Ascending aorta (tissue), 2 donors: Measurements from ENCODE around the gene DSPP. TPM values are rescaled to one million over a fixed set of nuclear protein-coding genes. Genes with fewer than 3 reads are reported as not detected.

Experiments used
- DNase-seq, 2 donors: peaks; one replicate each; pipeline ENCODE4 v3.0.0-alpha.2; 2019; ENCODE audit warnings: low spot score in 2 of 2
- H3K27ac ChIP-seq, 2 donors: fragments of 200-600 bp; sonication (generic); one replicate each; pipeline ENCODE4 v1.5.1; 2016 to 2017; ENCODE audit warnings: mild to moderate bottlenecking in 1 of 2
- H3K27me3 ChIP-seq: fragments of 200-600 bp; sonication (generic); one replicate; pipeline ENCODE4 v1.5.1; 2017
- H3K36me3 ChIP-seq, 2 donors: fragments of 200-600 bp; sonication (generic); one replicate each; pipeline ENCODE4 v1.5.1; 2016
- H3K4me1 ChIP-seq, 2 donors: fragments of 200-600 bp; sonication (generic); one replicate each; pipeline ENCODE4 v1.5.1; 2016 to 2017; ENCODE audit warnings: mild to moderate bottlenecking in 1 of 2
- H3K4me3 ChIP-seq, 2 donors: fragments of 200-600 bp; sonication (generic); one replicate each; pipeline ENCODE4 v1.5.1; 2016 to 2017; ENCODE audit warnings: mild to moderate bottlenecking in 1 of 2
- H3K9me3 ChIP-seq, 2 donors: fragments of 200-600 bp; sonication (generic); one replicate each; pipeline ENCODE4 v1.5.1; 2016
- intact Hi-C: fragments of 100-400 bp; cut with DNase I; formaldehyde crosslinking; loops from one replicate; pipeline ENCODE4 v1.15.1; 2023
- total RNA-seq: library from RNA; depleted of rRNA; stranded (reverse); fragments of >200 nt; gene quantifications from one replicate; pipeline ENCODE4 v1.1.0, GENCODE V29; 2016
- TF ChIP-seq, protein P1 (sequence below), 3 experiments: fragments of 200-600 bp in 2 of 3; fragments of 450-650 bp in 1 of 3; sonication (generic) in 2 of 3; IDR thresholded peaks; one replicate each; pipeline ENCODE4 v1.5.1; 2016 to 2019; ENCODE audit warnings: antibody characterized with exemption in 3 of 3, mild to moderate bottlenecking in 1 of 3, moderate library complexity in 1 of 3

The DSPP gene
- total RNA-seq, 1 donor from 2014 or later: not detected

GRCh38 chr4:87649980-87650379, 41.7 kb downstream of the DSPP start, which contains the start of gene DMP1:
DMP1 (plus strand) TSS chr4:87650280; CDS start chr4:87656493, 6,213 bp downstream.
- no peak for DNase-seq
- no peaks in the 10 kb centered on the region for H3K4me1 ChIP-seq
- no peaks in the 10 kb centered on the region for H3K9me3 ChIP-seq
- H3K27ac ChIP-seq: no peak within 1 kb of the TSS
- intact Hi-C loops: no loop called here
- no peak within 1 kb of the TSS for H3K4me3 ChIP-seq
- H3K27me3 ChIP-seq: no peaks in the 10 kb centered on the region
- H3K36me3 ChIP-seq: no peaks in the 10 kb centered on the region
- TF ChIP-seq, protein P1, sequence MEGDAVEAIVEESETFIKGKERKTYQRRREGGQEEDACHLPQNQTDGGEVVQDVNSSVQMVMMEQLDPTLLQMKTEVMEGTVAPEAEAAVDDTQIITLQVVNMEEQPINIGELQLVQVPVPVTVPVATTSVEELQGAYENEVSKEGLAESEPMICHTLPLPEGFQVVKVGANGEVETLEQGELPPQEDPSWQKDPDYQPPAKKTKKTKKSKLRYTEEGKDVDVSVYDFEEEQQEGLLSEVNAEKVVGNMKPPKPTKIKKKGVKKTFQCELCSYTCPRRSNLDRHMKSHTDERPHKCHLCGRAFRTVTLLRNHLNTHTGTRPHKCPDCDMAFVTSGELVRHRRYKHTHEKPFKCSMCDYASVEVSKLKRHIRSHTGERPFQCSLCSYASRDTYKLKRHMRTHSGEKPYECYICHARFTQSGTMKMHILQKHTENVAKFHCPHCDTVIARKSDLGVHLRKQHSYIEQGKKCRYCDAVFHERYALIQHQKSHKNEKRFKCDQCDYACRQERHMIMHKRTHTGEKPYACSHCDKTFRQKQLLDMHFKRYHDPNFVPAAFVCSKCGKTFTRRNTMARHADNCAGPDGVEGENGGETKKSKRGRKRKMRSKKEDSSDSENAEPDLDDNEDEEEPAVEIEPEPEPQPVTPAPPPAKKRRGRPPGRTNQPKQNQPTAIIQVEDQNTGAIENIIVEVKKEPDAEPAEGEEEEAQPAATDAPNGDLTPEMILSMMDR (IDR thresholded peaks at IDR 0.05): no peak

- H3K27me3 ChIP-seq: no peaks in the 10 kb centered on the region
- no peaks in the 10 kb centered on the region for H3K9me3 ChIP-seq
- no peak overlapping the region for H3K4me3 ChIP-seq
- TF ChIP-seq, protein P1 (IDR thresholded peaks at IDR 0.05): no peak
- DNase-seq: no peak
- no peaks in the 10 kb centered on the region for H3K36me3 ChIP-seq
- no peaks in the 10 kb centered on the region for H3K4me1 ChIP-seq
- no peak overlapping the region for H3K27ac ChIP-seq
- intact Hi-C loops: no loop called here
Measured at GRCh38 chr4:87650938-87651337, 42.6 kb downstream of the DSPP start.

- TF ChIP-seq, protein P1 (IDR thresholded peaks at IDR 0.05): no peak
- no peak for DNase-seq
- no peak overlapping the region for H3K4me3 ChIP-seq
- no peak overlapping the region for H3K27ac ChIP-seq
- no peaks in the 10 kb centered on the region for H3K9me3 ChIP-seq
- no peaks in the 10 kb centered on the region for H3K27me3 ChIP-seq
- H3K4me1 ChIP-seq: peaks cover 2 to 8% of the 10 kb centered on the region in 2 donors
- H3K36me3 ChIP-seq: no peaks in the 10 kb centered on the region
- intact Hi-C loops: no loop called here
Measured at GRCh38 chr4:87651941-87652340, 43.6 kb downstream of the DSPP start.

- Histone ChIP-seq H3K27ac (no peak overlapping the region), H3K4me3 (no peak overlapping the region), H3K36me3 (no peaks in the 10 kb centered on the region), H3K27me3 (no peaks in the 10 kb centered on the region), H3K4me1 (peaks cover 2 to 18% of the 10 kb centered on the region in 2 donors), H3K9me3 (no peaks in the 10 kb centered on the region)
- intact Hi-C loops: loop anchor here (5.0 kb wide), 1 partner anchor 112 kb away; no protein-coding TSS in a partner anchor
- DNase-seq: no peak
- TF ChIP-seq, protein P1 (IDR thresholded peaks at IDR 0.05): no peak
Measured at GRCh38 chr4:87654487-87655044, 46.2 kb downstream of the DSPP start.

DNA sequence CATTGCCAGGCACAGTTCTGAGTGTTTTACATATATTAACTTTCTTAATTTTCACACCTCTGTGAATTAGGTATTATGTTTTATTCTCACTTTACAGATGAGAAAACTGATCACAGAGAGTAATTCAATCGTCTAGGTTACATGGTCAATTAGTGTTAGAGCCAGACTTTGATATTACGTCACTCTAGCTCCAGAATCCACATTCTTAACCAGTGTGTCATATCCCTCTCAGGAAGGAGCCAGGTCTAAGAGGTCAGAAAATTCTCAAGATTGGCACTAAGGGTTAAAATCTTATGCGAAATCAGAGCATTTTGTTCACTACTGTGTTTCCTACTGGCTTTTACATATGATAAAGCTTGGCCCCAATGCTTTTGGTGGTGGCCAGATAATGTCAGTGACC, 49.2 kb downstream of the DSPP start:
- H3K36me3 ChIP-seq: no peaks in the 10 kb centered on the region
- TF ChIP-seq, protein P1 (IDR thresholded peaks at IDR 0.05): no peak
- DNase-seq: no peak
- H3K4me1 ChIP-seq: peaks cover 2 to 22% of the 10 kb centered on the region in 2 donors
- intact Hi-C loops: loop anchor here (5.0 kb wide), 1 partner anchor 115 kb away; no protein-coding TSS in a partner anchor
- H3K4me3 ChIP-seq: no peak overlapping the region
- H3K27ac ChIP-seq: no peak overlapping the region
- no peaks in the 10 kb centered on the region for H3K27me3 ChIP-seq
- H3K9me3 ChIP-seq: no peaks in the 10 kb centered on the region
